ENCODE data around the gene GPR108. TPM values are rescaled to one million over a fixed set of nuclear protein-coding genes. Genes with fewer than 3 reads are reported as not detected.

Gene GPR108
- total and polyA plus RNA-seq, 2 of the 13 experiments (the other 11 are each of a cell fraction or from before 2014, with no cell fraction given): 36.4 to 63.0 TPM

- TF ChIP-seq BCL3 (CRISPR knock-in tag; IDR thresholded peaks at IDR 0.05): 0 out of 2 replicates have a peak, but pooled peaks have one; percentile 10
- no peak for TF ChIP-seq CENPBD1 (CRISPR knock-in tag; IDR thresholded peaks at IDR 0.05; ENCODE audit: borderline replicate concordance, low read depth)
- TF ChIP-seq ZFY (CRISPR knock-in tag; IDR thresholded peaks at IDR 0.05): no peak
- TF ChIP-seq ZNF496 (CRISPR knock-in tag; IDR thresholded peaks at IDR 0.05; ENCODE audit: insufficient replicate concordance): no peak
- TF ChIP-seq CHD2 (IDR thresholded peaks at IDR 0.05; ENCODE audit: low read depth, low read length): no peak
- TF ChIP-seq ZSCAN20 (CRISPR knock-in tag; IDR thresholded peaks at IDR 0.05; ENCODE audit: borderline replicate concordance): no peak
- TF ChIP-seq NR2C2 (CRISPR knock-in tag; IDR thresholded peaks at IDR 0.05; ENCODE audit: borderline replicate concordance): no peak
- no peak for TF ChIP-seq ZNF790 (CRISPR knock-in tag; IDR thresholded peaks at IDR 0.05; ENCODE audit: borderline replicate concordance)
- peak; percentile 51 for TF ChIP-seq SP5 (CRISPR knock-in tag; IDR thresholded peaks at IDR 0.05; ENCODE audit: borderline replicate concordance, low read depth)
- 0 out of 2 replicates have a peak, but pooled peaks have one; percentile 26 for TF ChIP-seq ZBTB7B (CRISPR knock-in tag; IDR thresholded peaks at IDR 0.05)
- TF ChIP-seq ZNF546 (CRISPR knock-in tag; conservative IDR thresholded peaks at IDR 0.05): no peak
- no peak for TF ChIP-seq KMT2A (CRISPR knock-in tag; IDR thresholded peaks at IDR 0.05)
- TF ChIP-seq GATAD1 (CRISPR knock-in tag; IDR thresholded peaks at IDR 0.05): peak; percentile 44; the same call in 1 of the 2 replicates
- peak; percentile 81 for TF ChIP-seq PRDM10 (CRISPR knock-in tag; IDR thresholded peaks at IDR 0.05; ENCODE audit: low read depth)
- TF ChIP-seq ZNF224 (CRISPR knock-in tag; IDR thresholded peaks at IDR 0.05): no peak
- 0 out of 2 replicates have a peak, but pooled peaks have one; percentile 29 for TF ChIP-seq ZNF232 (CRISPR knock-in tag; IDR thresholded peaks at IDR 0.05; ENCODE audit: borderline replicate concordance)
- TF ChIP-seq ZNF350 (CRISPR knock-in tag; IDR thresholded peaks at IDR 0.05; ENCODE audit: borderline replicate concordance, low read depth): peak; percentile 51; the same call in 1 of the 2 replicates
- no peak for TF ChIP-seq ZNF569 (CRISPR knock-in tag; IDR thresholded peaks at IDR 0.05; ENCODE audit: borderline replicate concordance)
- TF ChIP-seq ZMYM3 (CRISPR knock-in tag; IDR thresholded peaks at IDR 0.05): no peak; the same call in 1 of the 2 replicates
- TF ChIP-seq DMAP1 (CRISPR knock-in tag; IDR thresholded peaks at IDR 0.05): no peak
- peak; percentile 59 for TF ChIP-seq FOXP4 (CRISPR knock-in tag; IDR thresholded peaks at IDR 0.05)
Observed at GRCh38 chr19:6734096-6734696, 3.2 kb downstream of the GPR108 start (continued).
